DND-41 (cell line): Measurements from ENCODE around the gene STX16.

Experiments
- EZH2 ChIP-seq: IDR thresholded peaks from 3 replicates; pipeline ENCODE4 v1.6.1; 2012; ENCODE audit warnings: borderline replicate concordance, low read depth, mild to moderate bottlenecking, moderate library complexity, low read length, inconsistent platforms; ENCODE audit not compliant: severe bottlenecking
- TF ChIP-seq, protein P1 (sequence below): IDR thresholded peaks from 2 replicates; pipeline ENCODE4 v1.5.1; 2012; ENCODE audit warnings: borderline replicate concordance, low read length, moderate library complexity, mild to moderate bottlenecking; ENCODE audit not compliant: poor library complexity, severe bottlenecking; ENCODE audit errors: extremely low read depth

GRCh38 chr20:58654337-58654736, 3.3 kb downstream of the STX16 start:
- TF ChIP-seq, protein P1, sequence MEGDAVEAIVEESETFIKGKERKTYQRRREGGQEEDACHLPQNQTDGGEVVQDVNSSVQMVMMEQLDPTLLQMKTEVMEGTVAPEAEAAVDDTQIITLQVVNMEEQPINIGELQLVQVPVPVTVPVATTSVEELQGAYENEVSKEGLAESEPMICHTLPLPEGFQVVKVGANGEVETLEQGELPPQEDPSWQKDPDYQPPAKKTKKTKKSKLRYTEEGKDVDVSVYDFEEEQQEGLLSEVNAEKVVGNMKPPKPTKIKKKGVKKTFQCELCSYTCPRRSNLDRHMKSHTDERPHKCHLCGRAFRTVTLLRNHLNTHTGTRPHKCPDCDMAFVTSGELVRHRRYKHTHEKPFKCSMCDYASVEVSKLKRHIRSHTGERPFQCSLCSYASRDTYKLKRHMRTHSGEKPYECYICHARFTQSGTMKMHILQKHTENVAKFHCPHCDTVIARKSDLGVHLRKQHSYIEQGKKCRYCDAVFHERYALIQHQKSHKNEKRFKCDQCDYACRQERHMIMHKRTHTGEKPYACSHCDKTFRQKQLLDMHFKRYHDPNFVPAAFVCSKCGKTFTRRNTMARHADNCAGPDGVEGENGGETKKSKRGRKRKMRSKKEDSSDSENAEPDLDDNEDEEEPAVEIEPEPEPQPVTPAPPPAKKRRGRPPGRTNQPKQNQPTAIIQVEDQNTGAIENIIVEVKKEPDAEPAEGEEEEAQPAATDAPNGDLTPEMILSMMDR, result no peak
- TF ChIP-seq EZH2, result no peak
